WTC11 (cell line): ENCODE measurements around the gene ZDHHC14. TPM values are rescaled to one million over a fixed set of nuclear protein-coding genes. Genes with fewer than 3 reads are reported as not detected.

Source experiments
- ATAC-seq: fragments of 200-7000 bp; cut with Tn5 transposase; 2 replicates; pipeline ENCODE4 v1.10.0; 2021; ENCODE audit warnings: mild to moderate bottlenecking, moderate library complexity
- CTCF ChIA-PET: fragments of 300-600 bp; sonication (Branson Sonifier 250); formaldehyde crosslinking; loops from one replicate; lab custom pipeline; 2021; ENCODE audit warnings: antibody characterized with exemption; lab: Charles Lee
- POLR2A ChIA-PET: fragments of 350-600 bp; sonication (Branson Sonifier 250); formaldehyde crosslinking; loops from one replicate; lab custom pipeline; 2021; ENCODE audit warnings: antibody characterized with exemption; lab: Charles Lee
- DNase-seq: peaks from one replicate; pipeline ENCODE4 v3.0.0; 2021; ENCODE audit warnings: low spot score
- H3K27ac Mint-ChIP-seq: 2 replicates; pipeline ENCODE4 v1.8.0; 2021; ENCODE audit warnings: mixed read lengths
- H3K27me3 Mint-ChIP-seq: 2 replicates; pipeline ENCODE4 v1.8.0; 2021; ENCODE audit warnings: low read depth, mild to moderate bottlenecking, moderate library complexity, mixed read lengths
- H3K36me3 Mint-ChIP-seq: 2 replicates; pipeline ENCODE4 v1.8.0; 2021; ENCODE audit warnings: mixed read lengths
- H3K4me1 Mint-ChIP-seq: 2 replicates; pipeline ENCODE4 v1.8.0; 2022; ENCODE audit warnings: mixed read lengths
- H3K4me3 Mint-ChIP-seq: 2 replicates; pipeline ENCODE4 v1.8.0; 2021; ENCODE audit warnings: mild to moderate bottlenecking, moderate library complexity, mixed read lengths
- H3K9me3 Mint-ChIP-seq: 2 replicates; pipeline ENCODE4 v1.8.0; 2021; ENCODE audit warnings: mixed read lengths
- CREB1 ChIP-seq: sonication (generic); formaldehyde crosslinking; IDR thresholded peaks from 2 replicates; pipeline ENCODE4 v1.8.0; 2023; ENCODE audit warnings: mild to moderate bottlenecking, missing genetic modification reagents
- CREM ChIP-seq: sonication (generic); formaldehyde crosslinking; IDR thresholded peaks from 2 replicates; pipeline ENCODE4 v1.8.1; 2022; ENCODE audit warnings: mild to moderate bottlenecking, missing genetic modification reagents, moderate library complexity
- ETV6 ChIP-seq: sonication (generic); formaldehyde crosslinking; IDR thresholded peaks from 2 replicates; pipeline ENCODE4 v1.8.1; 2022; ENCODE audit warnings: mild to moderate bottlenecking, missing genetic modification reagents
- JAZF1 ChIP-seq: fragments of 250-450 bp; sonication (Bioruptor Pico); IDR thresholded peaks from 2 replicates; pipeline ENCODE4 v1.9.0; 2021; ENCODE audit warnings: moderate library complexity, mild to moderate bottlenecking, inconsistent platforms
- NFATC4 ChIP-seq: fragments of 250-450 bp; sonication (Bioruptor Pico); IDR thresholded peaks from 2 replicates; pipeline ENCODE4 v1.9.0; 2021; ENCODE audit warnings: mild to moderate bottlenecking
- TP53 ChIP-seq: sonication (generic); formaldehyde crosslinking; IDR thresholded peaks from 2 replicates; pipeline ENCODE4 v1.8.1; 2023; ENCODE audit warnings: mild to moderate bottlenecking, missing genetic modification reagents
- ZNF138 ChIP-seq: sonication (generic); formaldehyde crosslinking; conservative IDR thresholded peaks from 2 replicates; pipeline ENCODE4 v1.8.1; 2022; ENCODE audit warnings: mild to moderate bottlenecking, moderate library complexity, missing genetic modification reagents
- ZNF232 ChIP-seq: sonication (generic); formaldehyde crosslinking; IDR thresholded peaks from 2 replicates; pipeline ENCODE4 v1.8.0; 2022; ENCODE audit warnings: mild to moderate bottlenecking, missing genetic modification reagents
- ZNF317 ChIP-seq: sonication (generic); formaldehyde crosslinking; IDR thresholded peaks from 2 replicates; pipeline ENCODE4 v1.8.1; 2023; ENCODE audit warnings: low read depth, mild to moderate bottlenecking, moderate library complexity, missing genetic modification reagents, borderline replicate concordance
- ZNF416 ChIP-seq: fragments of 250-450 bp; sonication (Bioruptor Pico); IDR thresholded peaks from 2 replicates; pipeline ENCODE4 v1.9.0; 2021; ENCODE audit warnings: mild to moderate bottlenecking, inconsistent platforms
- total RNA-seq: library from RNA; stranded (reverse); gene quantifications from 3 replicates; pipeline ENCODE4 v1.2.3, GENCODE V29; 2021
- TF ChIP-seq, protein P1 (sequence below): sonication (generic); formaldehyde crosslinking; IDR thresholded peaks from 2 replicates; pipeline ENCODE4 v1.8.1; 2023; ENCODE audit warnings: mild to moderate bottlenecking, missing genetic modification reagents, borderline replicate concordance
- TF ChIP-seq, protein P2 (sequence below): sonication (generic); formaldehyde crosslinking; IDR thresholded peaks from 2 replicates; pipeline ENCODE4 v1.8.1; 2023; ENCODE audit warnings: mild to moderate bottlenecking, missing genetic modification reagents
- TF ChIP-seq, protein P3 (sequence below): fragments of 250-450 bp; sonication (Bioruptor Pico); IDR thresholded peaks from 2 replicates; pipeline ENCODE4 v2.1.2; 2022; ENCODE audit warnings: mild to moderate bottlenecking, moderate library complexity
- TF ChIP-seq, protein P4 (sequence below): sonication (generic); formaldehyde crosslinking; IDR thresholded peaks from 2 replicates; pipeline ENCODE4 v1.8.0; 2022; ENCODE audit warnings: missing genetic modification reagents
- TF ChIP-seq, protein P5 (sequence below): fragments of 250-450 bp; sonication (Bioruptor Pico); IDR thresholded peaks from 2 replicates; pipeline ENCODE4 v1.9.0; 2021; ENCODE audit warnings: moderate library complexity, mild to moderate bottlenecking, inconsistent platforms, borderline replicate concordance
- TF ChIP-seq, protein P6 (sequence below): sonication (generic); formaldehyde crosslinking; IDR thresholded peaks from 2 replicates; pipeline ENCODE4 v1.8.0; 2022; ENCODE audit warnings: mild to moderate bottlenecking, missing genetic modification reagents
- TF ChIP-seq, protein P7 (sequence below): fragments of 250-450 bp; sonication (Bioruptor Pico); IDR thresholded peaks from 2 replicates; pipeline ENCODE4 v1.9.0; 2021; ENCODE audit warnings: mild to moderate bottlenecking

Gene ZDHHC14
- total RNA-seq, 1 experiment from 2014 or later: 6.6 TPM

DNA sequence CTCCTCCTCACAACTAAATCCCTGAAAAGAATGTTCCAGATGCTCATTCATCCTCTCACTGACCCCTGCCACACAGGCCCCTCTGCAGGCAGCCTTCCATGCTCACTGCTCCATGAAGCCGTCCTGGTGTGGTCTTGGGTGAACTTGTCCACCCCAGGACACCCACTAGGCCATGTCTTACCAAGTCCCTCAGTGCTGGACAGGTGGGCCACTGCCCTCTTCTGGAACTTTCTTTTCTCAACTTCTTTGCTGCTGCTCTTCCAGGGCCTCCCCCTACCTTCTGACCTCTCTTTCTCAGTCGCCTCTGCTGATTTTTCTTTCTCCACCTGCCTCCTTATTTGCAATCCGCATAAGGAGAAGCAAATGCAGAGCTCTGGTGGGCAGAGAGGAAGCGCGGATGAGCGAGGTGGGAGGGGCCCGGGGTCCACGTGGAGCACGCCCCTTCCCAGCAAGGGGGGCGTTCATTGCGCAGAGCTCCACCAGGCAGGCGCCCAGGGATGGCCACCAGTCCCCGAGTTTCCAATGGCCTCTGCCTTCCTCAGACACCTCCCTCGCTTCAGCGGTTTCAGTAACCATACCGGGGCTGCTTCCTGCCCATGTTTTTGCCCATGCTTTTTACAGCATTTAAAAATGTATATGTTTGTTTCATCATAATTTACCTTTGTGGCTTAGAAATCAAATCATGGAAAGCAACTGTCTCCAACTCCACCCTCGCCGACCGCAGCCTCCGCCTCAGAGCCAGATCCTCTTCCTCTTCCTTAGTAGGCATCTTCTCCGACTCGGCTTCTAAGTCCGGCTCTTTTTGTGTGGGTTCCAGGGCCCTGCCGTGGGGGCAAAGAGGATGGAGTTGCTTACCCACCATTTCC is 129.6 kb downstream of the ZDHHC14 start (continued):
- TF ChIP-seq CREM (CRISPR knock-in tag): 0 out of 2 replicates have a peak, but pooled peaks have one; percentile 16
- TF ChIP-seq, protein P1, sequence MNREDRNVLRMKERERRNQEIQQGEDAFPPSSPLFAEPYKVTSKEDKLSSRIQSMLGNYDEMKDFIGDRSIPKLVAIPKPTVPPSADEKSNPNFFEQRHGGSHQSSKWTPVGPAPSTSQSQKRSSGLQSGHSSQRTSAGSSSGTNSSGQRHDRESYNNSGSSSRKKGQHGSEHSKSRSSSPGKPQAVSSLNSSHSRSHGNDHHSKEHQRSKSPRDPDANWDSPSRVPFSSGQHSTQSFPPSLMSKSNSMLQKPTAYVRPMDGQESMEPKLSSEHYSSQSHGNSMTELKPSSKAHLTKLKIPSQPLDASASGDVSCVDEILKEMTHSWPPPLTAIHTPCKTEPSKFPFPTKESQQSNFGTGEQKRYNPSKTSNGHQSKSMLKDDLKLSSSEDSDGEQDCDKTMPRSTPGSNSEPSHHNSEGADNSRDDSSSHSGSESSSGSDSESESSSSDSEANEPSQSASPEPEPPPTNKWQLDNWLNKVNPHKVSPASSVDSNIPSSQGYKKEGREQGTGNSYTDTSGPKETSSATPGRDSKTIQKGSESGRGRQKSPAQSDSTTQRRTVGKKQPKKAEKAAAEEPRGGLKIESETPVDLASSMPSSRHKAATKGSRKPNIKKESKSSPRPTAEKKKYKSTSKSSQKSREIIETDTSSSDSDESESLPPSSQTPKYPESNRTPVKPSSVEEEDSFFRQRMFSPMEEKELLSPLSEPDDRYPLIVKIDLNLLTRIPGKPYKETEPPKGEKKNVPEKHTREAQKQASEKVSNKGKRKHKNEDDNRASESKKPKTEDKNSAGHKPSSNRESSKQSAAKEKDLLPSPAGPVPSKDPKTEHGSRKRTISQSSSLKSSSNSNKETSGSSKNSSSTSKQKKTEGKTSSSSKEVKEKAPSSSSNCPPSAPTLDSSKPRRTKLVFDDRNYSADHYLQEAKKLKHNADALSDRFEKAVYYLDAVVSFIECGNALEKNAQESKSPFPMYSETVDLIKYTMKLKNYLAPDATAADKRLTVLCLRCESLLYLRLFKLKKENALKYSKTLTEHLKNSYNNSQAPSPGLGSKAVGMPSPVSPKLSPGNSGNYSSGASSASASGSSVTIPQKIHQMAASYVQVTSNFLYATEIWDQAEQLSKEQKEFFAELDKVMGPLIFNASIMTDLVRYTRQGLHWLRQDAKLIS (CRISPR knock-in tag): no peak
- TF ChIP-seq ZNF317 (CRISPR knock-in tag): no peak
- TF ChIP-seq, protein P2, sequence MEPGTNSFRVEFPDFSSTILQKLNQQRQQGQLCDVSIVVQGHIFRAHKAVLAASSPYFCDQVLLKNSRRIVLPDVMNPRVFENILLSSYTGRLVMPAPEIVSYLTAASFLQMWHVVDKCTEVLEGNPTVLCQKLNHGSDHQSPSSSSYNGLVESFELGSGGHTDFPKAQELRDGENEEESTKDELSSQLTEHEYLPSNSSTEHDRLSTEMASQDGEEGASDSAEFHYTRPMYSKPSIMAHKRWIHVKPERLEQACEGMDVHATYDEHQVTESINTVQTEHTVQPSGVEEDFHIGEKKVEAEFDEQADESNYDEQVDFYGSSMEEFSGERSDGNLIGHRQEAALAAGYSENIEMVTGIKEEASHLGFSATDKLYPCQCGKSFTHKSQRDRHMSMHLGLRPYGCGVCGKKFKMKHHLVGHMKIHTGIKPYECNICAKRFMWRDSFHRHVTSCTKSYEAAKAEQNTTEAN (CRISPR knock-in tag): 0 out of 2 replicates have a peak, but pooled peaks have one; percentile 19
- TF ChIP-seq, protein P3, sequence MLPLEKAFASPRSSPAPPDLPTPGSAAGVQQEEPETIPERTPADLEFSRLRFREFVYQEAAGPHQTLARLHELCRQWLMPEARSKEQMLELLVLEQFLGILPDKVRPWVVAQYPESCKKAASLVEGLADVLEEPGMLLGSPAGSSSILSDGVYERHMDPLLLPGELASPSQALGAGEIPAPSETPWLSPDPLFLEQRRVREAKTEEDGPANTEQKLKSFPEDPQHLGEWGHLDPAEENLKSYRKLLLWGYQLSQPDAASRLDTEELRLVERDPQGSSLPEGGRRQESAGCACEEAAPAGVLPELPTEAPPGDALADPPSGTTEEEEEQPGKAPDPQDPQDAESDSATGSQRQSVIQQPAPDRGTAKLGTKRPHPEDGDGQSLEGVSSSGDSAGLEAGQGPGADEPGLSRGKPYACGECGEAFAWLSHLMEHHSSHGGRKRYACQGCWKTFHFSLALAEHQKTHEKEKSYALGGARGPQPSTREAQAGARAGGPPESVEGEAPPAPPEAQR (CRISPR knock-in tag): no peak
- no peak for TF ChIP-seq ZNF138

DNA sequence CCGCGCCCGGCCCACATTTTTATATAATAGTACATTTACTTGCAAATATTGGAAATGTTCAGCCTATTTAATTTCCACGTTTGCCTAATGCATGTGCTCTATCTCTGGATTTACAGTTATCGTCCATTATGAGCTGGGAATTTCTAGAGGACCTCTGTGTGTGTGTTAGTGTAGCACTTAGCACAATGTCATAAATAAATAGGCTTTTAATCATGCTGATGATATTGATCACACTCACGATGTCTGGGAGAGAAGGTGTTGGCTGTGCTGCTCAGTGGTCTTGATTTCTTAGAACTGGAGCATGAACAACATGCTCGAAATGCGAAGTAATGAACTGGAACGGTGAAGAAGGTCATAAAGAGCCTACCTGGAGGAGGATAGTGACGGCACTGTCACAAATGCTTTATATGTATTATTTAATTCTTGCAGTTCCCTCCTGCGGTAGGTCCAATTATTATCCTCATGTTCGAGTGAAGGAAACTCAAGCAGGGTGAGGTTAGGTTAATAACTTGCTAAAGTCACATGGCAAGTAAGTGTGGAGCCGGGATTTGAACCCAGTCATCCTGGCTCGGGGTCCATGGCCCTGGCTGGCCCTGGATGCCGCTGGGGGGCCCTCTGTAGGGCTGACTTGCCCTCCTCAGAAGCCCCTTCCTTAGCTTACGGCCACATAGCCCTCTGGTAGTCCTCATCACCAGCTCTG is 130.8 kb downstream of the ZDHHC14 start:
- ChIA-PET CTCF (no interaction called here), POLR2A (no interaction called here)
- H3K9me3 Mint-ChIP-seq: peaks cover 23% of the 10 kb centered on the region
- H3K4me3 Mint-ChIP-seq: no peak overlapping the region
- peaks cover 19% of the 10 kb centered on the region for H3K36me3 Mint-ChIP-seq
- H3K4me1 Mint-ChIP-seq: peaks cover 25% of the 10 kb centered on the region
- no peak for ATAC-seq
- peak overlapping the region; percentile 78; the same call in 1 of the 2 replicates for H3K27ac Mint-ChIP-seq
- no peaks in the 10 kb centered on the region for H3K27me3 Mint-ChIP-seq
- DNase-seq: no peak
- TF ChIP-seq, protein P4, sequence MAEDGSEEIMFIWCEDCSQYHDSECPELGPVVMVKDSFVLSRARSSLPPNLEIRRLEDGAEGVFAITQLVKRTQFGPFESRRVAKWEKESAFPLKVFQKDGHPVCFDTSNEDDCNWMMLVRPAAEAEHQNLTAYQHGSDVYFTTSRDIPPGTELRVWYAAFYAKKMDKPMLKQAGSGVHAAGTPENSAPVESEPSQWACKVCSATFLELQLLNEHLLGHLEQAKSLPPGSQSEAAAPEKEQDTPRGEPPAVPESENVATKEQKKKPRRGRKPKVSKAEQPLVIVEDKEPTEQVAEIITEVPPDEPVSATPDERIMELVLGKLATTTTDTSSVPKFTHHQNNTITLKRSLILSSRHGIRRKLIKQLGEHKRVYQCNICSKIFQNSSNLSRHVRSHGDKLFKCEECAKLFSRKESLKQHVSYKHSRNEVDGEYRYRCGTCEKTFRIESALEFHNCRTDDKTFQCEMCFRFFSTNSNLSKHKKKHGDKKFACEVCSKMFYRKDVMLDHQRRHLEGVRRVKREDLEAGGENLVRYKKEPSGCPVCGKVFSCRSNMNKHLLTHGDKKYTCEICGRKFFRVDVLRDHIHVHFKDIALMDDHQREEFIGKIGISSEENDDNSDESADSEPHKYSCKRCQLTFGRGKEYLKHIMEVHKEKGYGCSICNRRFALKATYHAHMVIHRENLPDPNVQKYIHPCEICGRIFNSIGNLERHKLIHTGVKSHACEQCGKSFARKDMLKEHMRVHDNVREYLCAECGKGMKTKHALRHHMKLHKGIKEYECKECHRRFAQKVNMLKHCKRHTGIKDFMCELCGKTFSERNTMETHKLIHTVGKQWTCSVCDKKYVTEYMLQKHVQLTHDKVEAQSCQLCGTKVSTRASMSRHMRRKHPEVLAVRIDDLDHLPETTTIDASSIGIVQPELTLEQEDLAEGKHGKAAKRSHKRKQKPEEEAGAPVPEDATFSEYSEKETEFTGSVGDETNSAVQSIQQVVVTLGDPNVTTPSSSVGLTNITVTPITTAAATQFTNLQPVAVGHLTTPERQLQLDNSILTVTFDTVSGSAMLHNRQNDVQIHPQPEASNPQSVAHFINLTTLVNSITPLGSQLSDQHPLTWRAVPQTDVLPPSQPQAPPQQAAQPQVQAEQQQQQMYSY: no peak
- TF ChIP-seq NFATC4 (CRISPR knock-in tag) (no peak), JAZF1 (CRISPR knock-in tag) (no peak), ETV6 (no peak), CREB1 (CRISPR knock-in tag) (no peak), TP53 (CRISPR knock-in tag) (no peak), ZNF232 (CRISPR knock-in tag) (no peak), ZNF416 (no peak)
- TF ChIP-seq, protein P5, sequence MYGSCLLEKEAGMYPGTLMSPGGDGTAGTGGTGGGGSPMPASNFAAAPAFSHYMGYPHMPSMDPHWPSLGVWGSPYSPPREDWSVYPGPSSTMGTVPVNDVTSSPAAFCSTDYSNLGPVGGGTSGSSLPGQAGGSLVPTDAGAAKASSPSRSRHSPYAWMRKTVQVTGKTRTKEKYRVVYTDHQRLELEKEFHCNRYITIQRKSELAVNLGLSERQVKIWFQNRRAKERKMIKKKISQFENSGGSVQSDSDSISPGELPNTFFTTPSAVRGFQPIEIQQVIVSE (CRISPR knock-in tag): no peak
- TF ChIP-seq, protein P6, sequence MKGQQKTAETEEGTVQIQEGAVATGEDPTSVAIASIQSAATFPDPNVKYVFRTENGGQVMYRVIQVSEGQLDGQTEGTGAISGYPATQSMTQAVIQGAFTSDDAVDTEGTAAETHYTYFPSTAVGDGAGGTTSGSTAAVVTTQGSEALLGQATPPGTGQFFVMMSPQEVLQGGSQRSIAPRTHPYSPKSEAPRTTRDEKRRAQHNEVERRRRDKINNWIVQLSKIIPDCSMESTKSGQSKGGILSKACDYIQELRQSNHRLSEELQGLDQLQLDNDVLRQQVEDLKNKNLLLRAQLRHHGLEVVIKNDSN (CRISPR knock-in tag): no peak
- TF ChIP-seq, protein P3 (CRISPR knock-in tag): no peak
- TF ChIP-seq, protein P7, sequence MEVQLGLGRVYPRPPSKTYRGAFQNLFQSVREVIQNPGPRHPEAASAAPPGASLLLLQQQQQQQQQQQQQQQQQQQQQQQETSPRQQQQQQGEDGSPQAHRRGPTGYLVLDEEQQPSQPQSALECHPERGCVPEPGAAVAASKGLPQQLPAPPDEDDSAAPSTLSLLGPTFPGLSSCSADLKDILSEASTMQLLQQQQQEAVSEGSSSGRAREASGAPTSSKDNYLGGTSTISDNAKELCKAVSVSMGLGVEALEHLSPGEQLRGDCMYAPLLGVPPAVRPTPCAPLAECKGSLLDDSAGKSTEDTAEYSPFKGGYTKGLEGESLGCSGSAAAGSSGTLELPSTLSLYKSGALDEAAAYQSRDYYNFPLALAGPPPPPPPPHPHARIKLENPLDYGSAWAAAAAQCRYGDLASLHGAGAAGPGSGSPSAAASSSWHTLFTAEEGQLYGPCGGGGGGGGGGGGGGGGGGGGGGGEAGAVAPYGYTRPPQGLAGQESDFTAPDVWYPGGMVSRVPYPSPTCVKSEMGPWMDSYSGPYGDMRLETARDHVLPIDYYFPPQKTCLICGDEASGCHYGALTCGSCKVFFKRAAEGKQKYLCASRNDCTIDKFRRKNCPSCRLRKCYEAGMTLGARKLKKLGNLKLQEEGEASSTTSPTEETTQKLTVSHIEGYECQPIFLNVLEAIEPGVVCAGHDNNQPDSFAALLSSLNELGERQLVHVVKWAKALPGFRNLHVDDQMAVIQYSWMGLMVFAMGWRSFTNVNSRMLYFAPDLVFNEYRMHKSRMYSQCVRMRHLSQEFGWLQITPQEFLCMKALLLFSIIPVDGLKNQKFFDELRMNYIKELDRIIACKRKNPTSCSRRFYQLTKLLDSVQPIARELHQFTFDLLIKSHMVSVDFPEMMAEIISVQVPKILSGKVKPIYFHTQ (CRISPR knock-in tag): no peak
